Measurements from ENCODE around the gene GRIN2C. TPM values are rescaled to one million over a fixed set of nuclear protein-coding genes. Genes with fewer than 3 reads are reported as not detected.

The GRIN2C gene
- total RNA-seq, 1 experiment from 2014 or later = not detected

DNA sequence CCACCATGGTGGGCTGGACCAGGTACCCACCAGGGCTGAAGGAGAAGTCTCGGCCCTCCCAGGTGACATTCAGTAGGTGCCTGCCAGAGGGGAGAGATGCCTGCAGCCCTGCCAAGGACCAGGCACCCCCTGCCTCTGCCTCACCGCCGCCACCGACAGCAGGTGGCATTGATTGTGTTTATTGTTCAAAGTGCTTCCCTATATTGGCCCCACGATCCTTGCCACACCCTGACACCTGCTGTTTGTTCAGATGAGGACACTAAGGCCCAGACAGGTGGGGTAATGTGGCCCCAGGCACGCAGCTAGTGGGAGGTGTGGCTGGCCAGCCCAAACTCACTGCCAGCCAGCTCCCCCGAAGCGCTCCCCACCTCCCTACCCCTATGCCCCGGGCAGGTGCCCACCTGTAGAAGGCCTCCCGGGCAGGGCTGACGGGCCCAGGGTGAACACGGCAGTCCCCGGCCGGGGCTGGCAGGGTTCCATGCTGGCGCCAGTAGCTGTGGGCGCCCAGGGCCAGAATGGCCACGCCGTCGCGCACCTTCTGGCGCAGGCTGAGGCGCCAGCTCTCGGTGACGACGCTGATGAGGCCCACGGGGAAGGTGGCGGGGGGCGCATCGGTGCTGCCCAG lies 8.0 kb downstream of the GRIN2C start:
- Mint-ChIP-seq H3K9me3 (ENCODE audit: low read depth, unreplicated experiment) (no peaks in the 10 kb centered on the region), H3K36me3 (ENCODE audit: insufficient read depth, unreplicated experiment) (peaks cover 5% of the 10 kb centered on the region), H3K4me1 (ENCODE audit: low read depth, unreplicated experiment) (no peaks in the 10 kb centered on the region), H3K4me3 (ENCODE audit: low read depth, unreplicated experiment) (no peak overlapping the region), H3K27ac (ENCODE audit: unreplicated experiment) (no peak overlapping the region), H3K27me3 (ENCODE audit: unreplicated experiment) (peaks cover 83% of the 10 kb centered on the region)
- DNase-seq = no peak
- intact Hi-C loops (cut with micrococcal nuclease; ENCODE audit: unreplicated experiment) = no loop called here
- no peak for TF ChIP-seq CTCF (IDR thresholded peaks at IDR 0.05; ENCODE audit: unreplicated experiment)
- CTCF ChIA-PET = no interaction called here
- no TSS peak for BruUV-seq (replicated peaks)

DNA sequence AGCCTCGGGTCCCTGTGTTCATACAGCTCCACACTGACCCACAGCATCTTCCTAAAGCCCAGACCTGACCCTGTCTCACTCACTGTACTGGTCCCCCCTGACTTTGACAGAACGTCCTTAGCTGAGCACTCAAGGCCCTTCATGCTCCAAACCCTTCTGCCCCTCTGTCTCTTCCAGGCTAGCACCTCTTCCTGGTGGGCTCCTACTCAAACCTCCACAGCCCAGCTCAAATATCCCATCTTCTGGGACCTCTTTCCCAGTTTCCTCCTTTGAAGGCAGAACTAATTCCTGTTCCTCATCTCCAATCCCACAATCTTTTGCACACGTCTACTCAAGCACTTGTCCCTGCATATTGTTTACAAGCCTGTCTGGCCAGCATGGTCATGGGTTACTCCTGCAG lies 8.8 kb downstream of the GRIN2C start:
- H3K9me3 Mint-ChIP-seq (ENCODE audit: low read depth, unreplicated experiment) = no peaks in the 10 kb centered on the region
- DNase-seq = no peak
- peaks cover 5% of the 10 kb centered on the region for H3K36me3 Mint-ChIP-seq (ENCODE audit: insufficient read depth, unreplicated experiment)
- intact Hi-C loops (cut with micrococcal nuclease; ENCODE audit: unreplicated experiment) = no loop called here
- CTCF ChIA-PET = no interaction called here
- TF ChIP-seq CTCF (IDR thresholded peaks at IDR 0.05; ENCODE audit: unreplicated experiment) = no peak
- no peak overlapping the region for H3K4me3 Mint-ChIP-seq (ENCODE audit: low read depth, unreplicated experiment)
- H3K4me1 Mint-ChIP-seq (ENCODE audit: low read depth, unreplicated experiment) = no peaks in the 10 kb centered on the region
- no TSS peak for BruUV-seq (replicated peaks)
- H3K27me3 Mint-ChIP-seq (ENCODE audit: unreplicated experiment) = peaks cover 75% of the 10 kb centered on the region
- no peak overlapping the region for H3K27ac Mint-ChIP-seq (ENCODE audit: unreplicated experiment)

- Mint-ChIP-seq H3K4me3 (ENCODE audit: low read depth, unreplicated experiment) (no peak overlapping the region), H3K4me1 (ENCODE audit: low read depth, unreplicated experiment) (no peaks in the 10 kb centered on the region), H3K9me3 (ENCODE audit: low read depth, unreplicated experiment) (no peaks in the 10 kb centered on the region), H3K36me3 (ENCODE audit: insufficient read depth, unreplicated experiment) (peaks cover 5% of the 10 kb centered on the region), H3K27me3 (ENCODE audit: unreplicated experiment) (peaks cover 69% of the 10 kb centered on the region), H3K27ac (ENCODE audit: unreplicated experiment) (no peak overlapping the region)
- BruUV-seq (replicated peaks) = no TSS peak
- no peak for TF ChIP-seq CTCF (IDR thresholded peaks at IDR 0.05; ENCODE audit: unreplicated experiment)
- DNase-seq = no peak
- intact Hi-C loops (cut with micrococcal nuclease; ENCODE audit: unreplicated experiment) = no loop called here
- CTCF ChIA-PET = no interaction called here
These were observed 9.4 kb downstream of the GRIN2C start for GRCh38 chr17:74850310-74850709.

DNA sequence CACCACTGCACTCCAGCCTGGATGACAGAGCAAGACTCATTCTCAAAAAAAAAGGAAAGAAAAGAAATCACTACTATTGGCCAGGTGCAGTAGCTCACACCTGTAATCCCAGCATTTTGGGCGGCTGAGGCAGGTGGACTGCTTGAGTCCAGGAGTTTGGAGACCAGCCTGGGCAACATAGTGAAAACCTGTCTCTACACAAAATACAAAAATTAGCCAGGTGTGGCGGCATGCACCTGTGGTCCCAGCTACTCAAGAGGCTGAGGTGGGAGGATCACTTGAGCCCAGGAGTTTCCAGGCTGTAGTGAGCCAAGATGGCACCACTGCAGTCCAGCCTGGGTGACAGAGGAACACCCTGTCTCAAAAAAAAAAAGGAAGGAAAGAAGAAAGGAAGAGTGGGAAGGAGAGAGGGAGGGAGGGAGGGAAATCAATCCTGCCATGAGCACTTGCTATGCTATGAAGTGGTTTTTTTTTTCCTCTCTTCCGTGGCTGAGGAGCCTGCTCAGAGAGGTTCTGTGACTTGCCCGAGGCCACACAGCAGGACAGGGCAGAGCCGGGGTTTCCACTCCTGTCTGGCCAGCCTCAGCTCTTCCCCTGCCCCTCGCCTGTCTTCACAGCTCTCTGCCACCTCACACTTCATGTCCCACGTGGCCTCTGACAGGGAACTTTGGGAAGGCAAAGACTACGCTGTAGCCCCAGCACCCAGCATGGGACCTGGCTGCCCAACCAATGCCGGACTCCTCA lies 10.9 kb downstream of the GRIN2C start:
- Mint-ChIP-seq H3K9me3 (ENCODE audit: low read depth, unreplicated experiment) (no peaks in the 10 kb centered on the region), H3K27ac (ENCODE audit: unreplicated experiment) (no peak overlapping the region), H3K36me3 (ENCODE audit: insufficient read depth, unreplicated experiment) (peaks cover 5% of the 10 kb centered on the region), H3K4me3 (ENCODE audit: low read depth, unreplicated experiment) (no peak overlapping the region), H3K27me3 (ENCODE audit: unreplicated experiment) (peaks cover 55% of the 10 kb centered on the region), H3K4me1 (ENCODE audit: low read depth, unreplicated experiment) (no peaks in the 10 kb centered on the region)
- intact Hi-C loops (cut with micrococcal nuclease; ENCODE audit: unreplicated experiment) = no loop called here
- CTCF ChIA-PET = no interaction called here
- DNase-seq = no peak
- TF ChIP-seq CTCF (IDR thresholded peaks at IDR 0.05; ENCODE audit: unreplicated experiment) = no peak
- BruUV-seq (replicated peaks) = no TSS peak
